IMR-90 (cell line): ENCODE data around the gene SMARCA2.

Experiments
- BHLHE40 ChIP-seq: fragments of 150-350 bp; IDR thresholded peaks from 2 replicates; pipeline ENCODE4 v1.6.1; 2016; ENCODE audit warnings: mild to moderate bottlenecking, low read depth, low read length
- CEBPB ChIP-seq: IDR thresholded peaks from 2 replicates; pipeline ENCODE4 v1.6.1; 2012; ENCODE audit warnings: low read depth, low read length, improper control_type of control experiment
- CTCF ChIP-seq: conservative IDR thresholded peaks from 2 replicates; pipeline ENCODE4 v1.5.1; 2012; ENCODE audit warnings: mild to moderate bottlenecking, low read depth, low read length, improper control_type of control experiment
- ELK1 ChIP-seq: fragments of 150-350 bp; IDR thresholded peaks from 2 replicates; pipeline ENCODE4 v1.6.1; 2016; ENCODE audit warnings: low read depth, mild to moderate bottlenecking, low read length, moderate library complexity, borderline replicate concordance
- FOS ChIP-seq: fragments of 150-350 bp; IDR thresholded peaks from 2 replicates; pipeline ENCODE4 v1.6.1; 2016; ENCODE audit warnings: low read depth, low read length
- MAFK ChIP-seq: IDR thresholded peaks from 2 replicates; pipeline ENCODE4 v1.6.1; 2012; ENCODE audit warnings: low read depth, low read length, improper control_type of control experiment
- MXI1 ChIP-seq: IDR thresholded peaks from 2 replicates; pipeline ENCODE4 v1.6.1; 2012; ENCODE audit warnings: low read depth, mild to moderate bottlenecking, low read length, moderate library complexity, borderline replicate concordance
- POLR2A ChIP-seq: IDR thresholded peaks from 2 replicates; pipeline ENCODE4 v1.6.1; 2012; ENCODE audit warnings: mild to moderate bottlenecking, low read depth, low read length
- RAD21 ChIP-seq: IDR thresholded peaks from 2 replicates; pipeline ENCODE4 v1.6.1; 2012; ENCODE audit warnings: low read length, improper control_type of control experiment
- SMC3 ChIP-seq: fragments of 150-350 bp; IDR thresholded peaks from 2 replicates; pipeline ENCODE4 v1.6.1; 2016; ENCODE audit warnings: low read depth, mild to moderate bottlenecking, antibody characterized with exemption, low read length, moderate library complexity
- USF2 ChIP-seq: fragments of 150-350 bp; IDR thresholded peaks from 2 replicates; pipeline ENCODE4 v1.6.1; 2017; ENCODE audit warnings: mild to moderate bottlenecking, antibody characterized with exemption, low read length, low read depth

GRCh38 chr9:2229109-2229721, 214.1 kb downstream of the SMARCA2 start:
- TF ChIP-seq CTCF (no peak), ELK1 (no peak), POLR2A (no peak), CEBPB (no peak), RAD21 (no peak), FOS (no peak), USF2 (no peak), MAFK (no peak), BHLHE40 (no peak), MXI1 (no peak), SMC3 (no peak)
